GM23338 (cell line): ENCODE measurements around the gene EPHA6. TPM values are rescaled to one million over a fixed set of nuclear protein-coding genes. Genes with fewer than 3 reads are reported as not detected.

ENCODE experiments used
- ATAC-seq: fragments of 200-7000 bp; cut with Tn5 transposase; 3 replicates; pipeline ENCODE4 v1.9.1; 2020
- DNase-seq: peaks from one replicate; pipeline ENCODE4 v3.0.0-alpha.2; 2015; ENCODE audit warnings: low spot score
- H2AFZ ChIP-seq: fragments of 200-600 bp; sonication (generic); 2 replicates; pipeline ENCODE4 v1.8.0; 2016; ENCODE audit warnings: antibody characterized with exemption, mild to moderate bottlenecking, moderate library complexity
- H3F3A ChIP-seq: fragments of 200-600 bp; sonication (generic); replicated peaks from 2 replicates; pipeline ENCODE4 v1.8.0; 2017; ENCODE audit warnings: antibody characterized with exemption, mixed run types, low read depth
- H3K27ac ChIP-seq: fragments of 200-600 bp; sonication (generic); 2 replicates; pipeline ENCODE4 v1.6.1; 2016; ENCODE audit warnings: low read depth
- H3K27me3 ChIP-seq: fragments of 200-600 bp; sonication (generic); 2 replicates; pipeline ENCODE4 v1.8.0; 2016; ENCODE audit warnings: mild to moderate bottlenecking, mixed run types, moderate library complexity; ENCODE audit not compliant: insufficient read depth
- H3K36me3 ChIP-seq: fragments of 200-600 bp; sonication (generic); 2 replicates; pipeline ENCODE4 v1.8.0; 2016; ENCODE audit warnings: mild to moderate bottlenecking; ENCODE audit not compliant: insufficient read depth
- H3K4me1 ChIP-seq: fragments of 200-600 bp; sonication (generic); 2 replicates; pipeline ENCODE4 v1.8.0; 2016; ENCODE audit warnings: mild to moderate bottlenecking, moderate library complexity; ENCODE audit not compliant: insufficient read depth
- H3K4me2 ChIP-seq: fragments of 200-600 bp; sonication (generic); 2 replicates; pipeline ENCODE4 v1.7.1; 2017; ENCODE audit warnings: mixed run types
- H3K4me3 ChIP-seq: fragments of 200-600 bp; sonication (generic); 2 replicates; pipeline ENCODE4 v1.6.1; 2016; ENCODE audit warnings: mixed run types
- H3K79me2 ChIP-seq: fragments of 200-600 bp; sonication (generic); replicated peaks from 2 replicates; pipeline ENCODE4 v1.8.0; 2017; ENCODE audit warnings: mild to moderate bottlenecking; ENCODE audit not compliant: insufficient read depth
- H3K9me2 ChIP-seq: fragments of 200-600 bp; sonication (generic); 2 replicates; pipeline ENCODE4 v1.8.0; 2017; ENCODE audit not compliant: insufficient read depth
- H4K20me1 ChIP-seq: fragments of 200-600 bp; sonication (generic); replicated peaks from 2 replicates; pipeline ENCODE4 v1.8.0; 2017; ENCODE audit warnings: mild to moderate bottlenecking; ENCODE audit not compliant: insufficient read depth
- H3K27ac Mint-ChIP-seq: 2 replicates; pipeline ENCODE4 v1.8.0; 2020; ENCODE audit warnings: inconsistent platforms, mild to moderate bottlenecking, moderate library complexity, mixed read lengths
- H3K27me3 Mint-ChIP-seq: 3 replicates; pipeline ENCODE4 v1.8.0; 2022; ENCODE audit warnings: low read depth, mild to moderate bottlenecking, moderate library complexity, mixed read lengths, inconsistent platforms; ENCODE audit not compliant: insufficient read depth, poor library complexity
- H3K36me3 Mint-ChIP-seq: 3 replicates; pipeline ENCODE4 v1.8.0; 2021; ENCODE audit warnings: low read depth, mild to moderate bottlenecking, inconsistent platforms, moderate library complexity, mixed read lengths
- H3K4me1 Mint-ChIP-seq: 3 replicates; pipeline ENCODE4 v1.8.0; 2020; ENCODE audit warnings: mild to moderate bottlenecking, inconsistent platforms, mixed read lengths
- H3K4me3 Mint-ChIP-seq: 3 replicates; pipeline ENCODE4 v1.8.0; 2021; ENCODE audit warnings: moderate library complexity, mild to moderate bottlenecking, inconsistent platforms, mixed read lengths
- H3K9me3 Mint-ChIP-seq: 3 replicates; pipeline ENCODE4 v1.8.0; 2020; ENCODE audit warnings: moderate library complexity, mild to moderate bottlenecking, inconsistent platforms, mixed read lengths
- ETS1 ChIP-seq: IDR thresholded peaks from 2 replicates; pipeline ENCODE4 v1.6.1; 2016; ENCODE audit warnings: antibody characterized with exemption
- EZH2 ChIP-seq: fragments of 200-600 bp; sonication (generic); IDR thresholded peaks from one replicate; pipeline ENCODE4 v1.8.0; 2017; ENCODE audit warnings: antibody characterized with exemption, mild to moderate bottlenecking, low read depth; ENCODE audit not compliant: unreplicated experiment
- JUNB ChIP-seq: IDR thresholded peaks from one replicate; pipeline ENCODE4 v1.6.1; 2016; ENCODE audit warnings: antibody characterized with exemption; ENCODE audit not compliant: unreplicated experiment
- NANOG ChIP-seq: IDR thresholded peaks from 2 replicates; pipeline ENCODE4 v1.6.1; 2016; ENCODE audit warnings: antibody characterized with exemption, borderline replicate concordance
- POLR2AphosphoS5 ChIP-seq: IDR thresholded peaks from 2 replicates; pipeline ENCODE4 v1.6.1; 2016; ENCODE audit warnings: antibody characterized with exemption, low read depth
- STAT1 ChIP-seq: IDR thresholded peaks from one replicate; pipeline ENCODE4 v1.6.1; 2016; ENCODE audit warnings: antibody characterized with exemption; ENCODE audit not compliant: unreplicated experiment
- polyA plus RNA-seq: library from polyadenylated mRNA; unstranded; fragments of >200 nt; fragmentation: Nextera tagmentation; extraction: Ambion mirVana; gene quantifications from 2 replicates; pipeline ENCODE4 v1.2.1, GENCODE V29; 2016
- total RNA-seq: library from RNA; depleted of rRNA; stranded (reverse); fragments of >200 nt; shearing (Covaris generic); gene quantifications from 2 replicates; pipeline ENCODE4 v1.2.3, GENCODE V29; 2014
- TF ChIP-seq, protein P1 (sequence below): IDR thresholded peaks from one replicate; pipeline ENCODE4 v1.6.1; 2018; ENCODE audit warnings: antibody characterized with exemption; ENCODE audit not compliant: unreplicated experiment

Gene EPHA6
- total and polyA plus RNA-seq, 2 experiments from 2014 or later = 0.37 to 2.6 TPM

GRCh38 chr3:97691354-97691753 lies 877.0 kb downstream of the EPHA6 start (continued):
- TF ChIP-seq, protein P1, sequence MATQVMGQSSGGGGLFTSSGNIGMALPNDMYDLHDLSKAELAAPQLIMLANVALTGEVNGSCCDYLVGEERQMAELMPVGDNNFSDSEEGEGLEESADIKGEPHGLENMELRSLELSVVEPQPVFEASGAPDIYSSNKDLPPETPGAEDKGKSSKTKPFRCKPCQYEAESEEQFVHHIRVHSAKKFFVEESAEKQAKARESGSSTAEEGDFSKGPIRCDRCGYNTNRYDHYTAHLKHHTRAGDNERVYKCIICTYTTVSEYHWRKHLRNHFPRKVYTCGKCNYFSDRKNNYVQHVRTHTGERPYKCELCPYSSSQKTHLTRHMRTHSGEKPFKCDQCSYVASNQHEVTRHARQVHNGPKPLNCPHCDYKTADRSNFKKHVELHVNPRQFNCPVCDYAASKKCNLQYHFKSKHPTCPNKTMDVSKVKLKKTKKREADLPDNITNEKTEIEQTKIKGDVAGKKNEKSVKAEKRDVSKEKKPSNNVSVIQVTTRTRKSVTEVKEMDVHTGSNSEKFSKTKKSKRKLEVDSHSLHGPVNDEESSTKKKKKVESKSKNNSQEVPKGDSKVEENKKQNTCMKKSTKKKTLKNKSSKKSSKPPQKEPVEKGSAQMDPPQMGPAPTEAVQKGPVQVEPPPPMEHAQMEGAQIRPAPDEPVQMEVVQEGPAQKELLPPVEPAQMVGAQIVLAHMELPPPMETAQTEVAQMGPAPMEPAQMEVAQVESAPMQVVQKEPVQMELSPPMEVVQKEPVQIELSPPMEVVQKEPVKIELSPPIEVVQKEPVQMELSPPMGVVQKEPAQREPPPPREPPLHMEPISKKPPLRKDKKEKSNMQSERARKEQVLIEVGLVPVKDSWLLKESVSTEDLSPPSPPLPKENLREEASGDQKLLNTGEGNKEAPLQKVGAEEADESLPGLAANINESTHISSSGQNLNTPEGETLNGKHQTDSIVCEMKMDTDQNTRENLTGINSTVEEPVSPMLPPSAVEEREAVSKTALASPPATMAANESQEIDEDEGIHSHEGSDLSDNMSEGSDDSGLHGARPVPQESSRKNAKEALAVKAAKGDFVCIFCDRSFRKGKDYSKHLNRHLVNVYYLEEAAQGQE = no peak
- no peak for TF ChIP-seq STAT1

DNA sequence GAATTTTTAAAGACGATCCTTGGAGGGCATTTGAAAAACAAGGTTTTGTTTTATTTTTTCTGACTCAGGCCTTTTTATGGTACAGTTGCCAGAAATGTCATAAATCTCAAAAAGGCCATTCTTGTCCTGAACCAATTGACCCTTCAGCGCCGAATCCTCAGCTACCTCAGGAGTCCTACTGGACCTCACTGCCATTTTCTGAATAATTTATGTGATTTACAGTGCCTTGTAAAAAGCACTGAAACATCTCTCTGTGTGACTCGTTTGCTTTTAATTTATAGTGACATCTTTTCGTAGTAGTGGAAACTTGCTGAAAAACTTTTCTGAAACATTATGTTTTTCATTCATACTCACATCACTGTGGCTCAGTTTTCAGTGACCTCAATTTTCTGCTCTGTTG lies 878.0 kb downstream of the EPHA6 start:
- TF ChIP-seq POLR2AphosphoS5 (no peak), ETS1 (no peak), NANOG (no peak), EZH2 (no peak), JUNB (no peak)
- TF ChIP-seq, protein P1 = no peak
- ATAC-seq = no peak
- Histone ChIP-seq H3K27me3 (no peaks in the 10 kb centered on the region), H3K4me3 (no peak overlapping the region), H3K79me2 (no peaks in the 10 kb centered on the region), H3K36me3 (no peaks in the 10 kb centered on the region), H4K20me1 (no peaks in the 10 kb centered on the region), H3K4me2 (no peak overlapping the region), H3K27ac (no peak overlapping the region), H3K9me2 (peaks cover 3% of the 10 kb centered on the region; the same call in 1 of the 2 replicates), H3K4me1 (peaks cover 6% of the 10 kb centered on the region; the same call in 1 of the 2 replicates), H3F3A (no peaks in the 10 kb centered on the region), H2AFZ (no peak overlapping the region)
- no peak overlapping the region for H3K4me3 Mint-ChIP-seq
- H3K4me1 Mint-ChIP-seq = peaks cover 17% of the 10 kb centered on the region; the same call in 2 of the 3 replicates
- no peaks in the 10 kb centered on the region; the same call in 2 of the 3 replicates for H3K36me3 Mint-ChIP-seq
- no peaks in the 10 kb centered on the region for H3K9me3 Mint-ChIP-seq
- no peak overlapping the region for H3K27ac Mint-ChIP-seq
- peaks cover 2% of the 10 kb centered on the region for H3K27me3 Mint-ChIP-seq
- DNase-seq = no peak
